AG04450 (cell line): ENCODE measurements around the gene PRKCZ. TPM values are rescaled to one million over a fixed set of nuclear protein-coding genes. Genes with fewer than 3 reads are reported as not detected.

Experiments
- CTCF ChIA-PET: fragments of 300-600, 350-600 bp; formaldehyde crosslinking; extraction: SDS; loops from one replicate; lab custom pipeline; 2022; ENCODE audit warnings: antibody characterized with exemption, inconsistent platforms; lab: Charles Lee
- POLR2A ChIA-PET: fragments of 350-600 bp; formaldehyde crosslinking; extraction: SDS; loops from one replicate; lab custom pipeline; 2021; ENCODE audit warnings: antibody characterized with exemption, inconsistent platforms; lab: Yijun Ruan, JAX
- DNase-seq: peaks from one replicate; pipeline ENCODE4 v3.0.0-alpha.2; 2011; ENCODE audit warnings: low read depth, low spot score
- H3K27ac ChIP-seq: one replicate; pipeline ENCODE4 v1.5.1; 2012; ENCODE audit warnings: low read depth, low read length, control low read depth
- H3K27me3 ChIP-seq: one replicate; pipeline ENCODE4 v1.6.0; 2012; ENCODE audit warnings: low read length; ENCODE audit not compliant: control insufficient read depth, insufficient read depth
- H3K4me3 ChIP-seq: 2 replicates; pipeline ENCODE4 v1.5.1; 2011; ENCODE audit warnings: mild to moderate bottlenecking, low read depth, low read length, control low read depth
- H3K9me3 ChIP-seq: 2 replicates; pipeline ENCODE4 v1.5.1; 2012; ENCODE audit warnings: low read length; ENCODE audit not compliant: control insufficient read depth, insufficient read depth
- polyA plus RNA-seq: library from polyadenylated mRNA; depleted of rRNA; stranded (reverse); fragments of >200 nt; gene quantifications from 2 replicates; pipeline ENCODE4 v1.2.3, GENCODE V29; 2011
- TF ChIP-seq, protein P1 (sequence below): IDR thresholded peaks from 2 replicates; pipeline ENCODE4 v1.5.1; 2011; ENCODE audit warnings: low read depth, low read length, control low read depth, inconsistent platforms

PRKCZ gene
- polyA plus RNA-seq, 1 experiment: 3.0 TPM

DNA sequence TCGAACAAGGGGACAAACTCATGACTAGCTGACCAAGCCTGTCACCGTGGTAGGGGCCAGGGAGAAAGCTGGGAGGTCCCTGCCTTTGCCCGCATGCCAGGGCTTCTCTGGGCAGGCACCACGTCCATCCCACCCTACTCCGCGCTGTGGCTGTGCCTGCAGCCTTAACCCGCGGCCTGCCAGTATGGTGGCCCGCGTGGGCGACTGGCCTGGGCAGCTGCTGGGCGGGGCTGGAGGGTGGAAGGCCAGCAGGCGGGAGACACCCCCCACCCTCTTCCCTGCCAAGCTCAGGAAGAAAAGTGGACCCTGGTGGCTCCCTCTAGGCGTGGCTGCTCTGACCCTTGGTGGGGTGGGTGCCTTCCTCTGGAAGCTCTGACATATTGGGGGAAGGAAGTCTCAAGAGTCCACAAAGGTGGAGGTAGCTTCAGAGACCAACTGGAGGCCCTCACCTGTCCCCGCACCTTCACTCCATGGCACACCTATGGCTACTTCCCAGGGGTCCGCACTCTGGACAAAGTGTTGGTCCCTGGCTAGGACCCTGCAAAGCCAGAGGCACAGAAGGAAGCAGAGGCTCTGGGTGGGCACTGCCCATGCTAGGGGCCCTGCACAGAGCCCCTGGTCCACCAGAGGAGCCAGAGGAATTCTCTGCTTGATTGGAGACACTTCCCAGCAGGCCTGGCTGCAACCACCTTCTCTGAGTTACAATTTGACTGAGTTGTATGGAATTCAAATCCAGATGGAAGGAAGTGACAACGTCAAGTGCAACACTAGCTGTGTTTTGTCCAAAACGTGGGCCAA lies 174.6 kb downstream of the PRKCZ start:
- ChIA-PET CTCF (interaction anchor here (1.0 kb wide), 1 partner anchor 10 kb away, joined by 3 read pairs; no protein-coding TSS in a partner anchor), POLR2A (interaction anchor here (0.7 kb wide), 2 partner anchors 11 to 76 kb away, joined by 3 to 4 read pairs; no protein-coding TSS in a partner anchor)
- TF ChIP-seq, protein P1, sequence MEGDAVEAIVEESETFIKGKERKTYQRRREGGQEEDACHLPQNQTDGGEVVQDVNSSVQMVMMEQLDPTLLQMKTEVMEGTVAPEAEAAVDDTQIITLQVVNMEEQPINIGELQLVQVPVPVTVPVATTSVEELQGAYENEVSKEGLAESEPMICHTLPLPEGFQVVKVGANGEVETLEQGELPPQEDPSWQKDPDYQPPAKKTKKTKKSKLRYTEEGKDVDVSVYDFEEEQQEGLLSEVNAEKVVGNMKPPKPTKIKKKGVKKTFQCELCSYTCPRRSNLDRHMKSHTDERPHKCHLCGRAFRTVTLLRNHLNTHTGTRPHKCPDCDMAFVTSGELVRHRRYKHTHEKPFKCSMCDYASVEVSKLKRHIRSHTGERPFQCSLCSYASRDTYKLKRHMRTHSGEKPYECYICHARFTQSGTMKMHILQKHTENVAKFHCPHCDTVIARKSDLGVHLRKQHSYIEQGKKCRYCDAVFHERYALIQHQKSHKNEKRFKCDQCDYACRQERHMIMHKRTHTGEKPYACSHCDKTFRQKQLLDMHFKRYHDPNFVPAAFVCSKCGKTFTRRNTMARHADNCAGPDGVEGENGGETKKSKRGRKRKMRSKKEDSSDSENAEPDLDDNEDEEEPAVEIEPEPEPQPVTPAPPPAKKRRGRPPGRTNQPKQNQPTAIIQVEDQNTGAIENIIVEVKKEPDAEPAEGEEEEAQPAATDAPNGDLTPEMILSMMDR: no peak
- peaks cover 6% of the 10 kb centered on the region; the same call in 1 of the 2 replicates for H3K9me3 ChIP-seq
- no peak overlapping the region for H3K4me3 ChIP-seq
- no peak overlapping the region for H3K27ac ChIP-seq
- no peaks in the 10 kb centered on the region for H3K27me3 ChIP-seq
- DNase-seq: no peak

DNA sequence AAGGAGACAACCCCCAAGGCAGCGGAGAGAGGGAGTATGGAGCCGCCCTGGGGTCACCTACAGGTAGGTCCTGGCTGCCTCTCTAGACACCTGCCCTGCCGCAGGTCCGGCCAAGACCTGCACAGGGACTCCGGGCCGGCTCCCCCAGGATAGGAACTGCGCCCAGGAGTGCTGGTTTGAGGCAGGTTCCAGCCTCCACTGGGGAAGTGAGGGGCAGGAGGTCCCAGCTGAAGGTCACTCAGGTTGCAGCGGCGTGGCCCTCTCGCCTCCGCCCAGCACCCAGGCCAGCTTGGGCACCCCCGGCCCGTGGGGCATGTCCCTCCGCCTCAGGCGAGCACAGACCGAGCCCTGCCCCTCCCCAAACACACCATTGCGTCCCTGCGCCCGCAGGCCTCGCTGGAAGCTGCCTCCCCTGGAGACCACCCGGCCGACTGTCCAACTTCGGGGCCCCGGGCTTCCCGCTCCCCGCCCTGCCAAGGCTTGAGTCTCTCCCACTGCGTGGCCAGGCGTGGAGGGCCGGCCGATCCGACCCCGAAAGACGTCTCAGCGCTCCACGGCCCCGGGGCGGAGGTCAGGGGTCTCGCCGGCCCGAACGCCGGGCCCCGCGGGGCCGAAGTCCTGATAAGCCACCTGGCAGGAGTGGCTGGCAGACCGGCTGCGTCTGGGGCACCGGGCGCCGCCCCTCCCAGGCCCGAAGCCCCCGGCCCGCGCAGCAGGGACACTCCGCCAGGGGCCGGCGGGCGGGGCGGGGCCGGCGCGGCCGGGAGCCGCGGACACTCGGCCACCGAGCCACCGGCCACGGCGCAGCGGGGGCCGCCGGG lies 176.5 kb downstream of the PRKCZ start:
- peak overlapping the region; percentile 82 for H3K4me3 ChIP-seq
- CTCF ChIA-PET: no interaction called here
- no peaks in the 10 kb centered on the region for H3K27me3 ChIP-seq
- POLR2A ChIA-PET: interaction anchor here (1.0 to 1.2 kb wide), 5 partner anchors 14 to 165 kb away, joined by 3 to 19 read pairs (median 9); partner anchors contain the start of genes MORN1 and RER1
- H3K27ac ChIP-seq: no peak overlapping the region
- DNase-seq: no peak
- peaks cover 6% of the 10 kb centered on the region; the same call in 1 of the 2 replicates for H3K9me3 ChIP-seq
- TF ChIP-seq, protein P1: no peak

DNA sequence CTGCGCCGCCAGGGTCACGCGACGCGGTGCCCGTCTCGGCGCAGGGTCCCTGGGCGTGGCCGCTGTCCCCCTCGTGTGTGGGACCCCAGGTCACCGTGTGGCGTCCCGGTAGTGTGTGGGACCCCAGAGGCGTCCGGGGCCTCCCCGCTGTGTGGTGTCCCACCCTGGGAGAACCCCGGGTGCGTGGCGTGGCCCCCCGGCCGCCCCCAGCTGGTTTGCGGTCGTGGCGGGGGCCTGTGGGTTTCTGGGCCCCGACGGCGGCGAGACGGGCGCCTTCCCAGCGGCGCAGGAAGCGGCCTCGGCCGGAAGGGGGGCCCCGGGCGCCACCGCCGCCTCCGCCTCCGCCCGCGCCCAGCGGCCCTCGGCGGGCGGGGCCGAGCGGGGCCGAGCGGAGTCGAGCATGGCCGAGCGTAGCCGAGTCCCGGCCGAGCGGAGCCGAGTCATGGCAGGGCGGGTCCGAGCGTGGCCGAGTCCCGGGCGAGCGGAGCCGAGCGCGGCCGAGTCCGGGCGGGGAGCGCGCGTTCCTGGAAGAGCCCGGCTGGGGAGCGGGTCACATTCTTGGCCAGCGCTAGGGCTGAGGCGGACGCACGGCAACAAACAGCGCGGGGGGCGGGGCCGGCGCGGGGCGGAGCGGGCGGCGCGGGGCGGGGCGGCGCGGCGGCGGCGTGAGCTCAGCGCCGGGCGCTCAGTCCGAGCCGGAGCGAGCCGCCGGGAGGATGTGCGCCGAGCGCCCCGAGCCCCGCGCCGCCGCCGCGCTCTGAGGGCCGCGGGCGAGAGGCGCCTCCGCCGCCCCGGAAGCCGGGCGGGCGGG lies 177.3 kb downstream of the PRKCZ start:
- peak; percentile 92 for DNase-seq
- POLR2A ChIA-PET: interaction anchor here (0.5 to 1.2 kb wide), 19 partner anchors 10 to 164 kb away, joined by 3 to 19 read pairs (median 4); partner anchors contain the start of genes FAAP20, MORN1 and RER1
- peak overlapping the region; percentile 89 for H3K27ac ChIP-seq
- no peaks in the 10 kb centered on the region for H3K27me3 ChIP-seq
- TF ChIP-seq, protein P1: no peak
- H3K9me3 ChIP-seq: peaks cover 6% of the 10 kb centered on the region; the same call in 1 of the 2 replicates
- CTCF ChIA-PET: no interaction called here
- peak overlapping the region; percentile 82 for H3K4me3 ChIP-seq

DNA sequence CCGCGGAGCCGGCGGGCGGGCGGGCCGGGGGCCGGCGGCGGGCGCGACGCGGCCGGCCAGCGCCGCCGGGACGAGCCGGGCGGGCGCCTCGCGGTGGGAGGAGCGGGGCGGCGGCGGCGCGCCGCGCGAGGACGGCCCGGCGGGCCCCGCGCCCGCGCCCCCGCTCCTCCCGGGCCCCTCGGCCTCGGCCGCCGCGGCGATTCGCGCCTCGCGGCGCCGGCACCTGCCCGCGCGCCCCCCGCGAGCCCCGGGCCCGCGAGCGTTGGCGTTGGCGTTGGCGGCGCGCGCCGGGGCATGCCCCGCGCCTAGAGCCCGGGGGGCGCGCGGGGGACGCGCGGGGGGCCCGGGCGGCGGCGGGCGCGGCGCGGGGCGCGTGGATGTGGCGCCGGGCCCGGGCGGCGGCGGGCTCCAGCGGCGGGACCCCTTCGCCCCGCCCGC lies 178.0 kb downstream of the PRKCZ start, which contains the start of gene SKI:
Gene SKI (plus strand): TSS at position 163 of the 438 bp plus-strand sequence. CDS start 448 bp downstream, outside the sequence.
- POLR2A ChIA-PET: interaction anchor here (0.9 to 1.0 kb wide), 3 partner anchors 18 to 83 kb away, joined by 3 to 9 read pairs (median 7); no protein-coding TSS in a partner anchor
- no peaks in the 10 kb centered on the region for H3K27me3 ChIP-seq
- peak within 1 kb of the TSS; percentile 89 for H3K27ac ChIP-seq
- CTCF ChIA-PET: no interaction called here
- DNase-seq: no peak
- TF ChIP-seq, protein P1: no peak
- H3K4me3 ChIP-seq: peak within 1 kb of the TSS; percentile 87
- H3K9me3 ChIP-seq: peaks cover 6% of the 10 kb centered on the region; the same call in 1 of the 2 replicates
